Fibroblast of skin of right biceps (primary cell): Measurements from ENCODE around the gene CTXND2.
"Not testable (repeated sequence)": the region's sequence is repeated elsewhere in the genome, so short reads cannot be mapped to it uniquely, and the experiment has no call there.

Source experiments
- DNase-seq: peaks from one replicate; pipeline ENCODE4 v3.0.0-alpha.2; 2013

The CTXND2 gene

GRCh38 chr1:150893336-150893913 is 6.5 kb downstream of the CTXND2 start:
- no peak for DNase-seq

DNA sequence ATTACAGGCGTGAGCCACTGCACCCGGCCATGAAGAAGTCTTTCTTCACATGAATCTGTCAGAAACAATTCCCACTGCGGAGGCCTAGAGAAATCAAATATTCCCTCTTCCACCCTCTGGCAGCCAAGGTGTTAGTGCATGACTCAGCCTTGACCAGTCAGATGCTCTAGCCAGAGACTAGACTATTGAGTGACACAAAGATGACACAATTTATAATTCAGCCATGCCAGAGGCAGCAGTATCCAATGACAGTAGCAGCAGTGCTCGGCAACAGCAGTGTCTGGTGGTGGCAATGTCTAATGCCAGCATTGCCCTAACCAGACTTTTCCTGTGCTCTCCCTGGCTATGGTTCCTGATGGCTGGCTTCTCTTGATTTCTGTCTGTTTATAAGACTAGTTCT is 8.7 kb downstream of the CTXND2 start:
- peak; percentile 26 for DNase-seq

- DNase-seq, result not testable (repeated sequence)
Measured at GRCh38 chr1:150899795-150900194, 12.9 kb downstream of the CTXND2 start.

DNA sequence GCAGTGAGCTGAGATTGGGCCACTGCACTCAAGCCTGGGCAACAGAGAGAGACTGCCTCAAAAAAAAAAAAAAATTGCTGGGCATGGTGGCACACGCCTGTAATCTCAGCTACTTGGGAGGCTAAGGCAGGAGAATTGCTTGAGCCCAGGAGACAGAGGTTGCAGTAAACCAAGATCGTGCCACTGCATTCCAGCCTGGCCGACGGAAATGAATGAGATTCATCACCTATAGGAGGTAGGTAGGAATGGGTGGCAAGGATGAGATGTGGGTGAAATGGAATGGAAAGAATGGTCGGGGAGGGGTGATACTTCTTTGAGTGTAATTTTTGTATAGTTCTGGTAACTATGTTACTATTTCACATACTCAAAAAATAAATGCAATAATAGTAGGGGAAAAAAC is 15.4 kb downstream of the CTXND2 start:
- no peak for DNase-seq

- DNase-seq, result no peak
Measured at GRCh38 chr1:150902751-150903150, 15.8 kb downstream of the CTXND2 start.

DNA sequence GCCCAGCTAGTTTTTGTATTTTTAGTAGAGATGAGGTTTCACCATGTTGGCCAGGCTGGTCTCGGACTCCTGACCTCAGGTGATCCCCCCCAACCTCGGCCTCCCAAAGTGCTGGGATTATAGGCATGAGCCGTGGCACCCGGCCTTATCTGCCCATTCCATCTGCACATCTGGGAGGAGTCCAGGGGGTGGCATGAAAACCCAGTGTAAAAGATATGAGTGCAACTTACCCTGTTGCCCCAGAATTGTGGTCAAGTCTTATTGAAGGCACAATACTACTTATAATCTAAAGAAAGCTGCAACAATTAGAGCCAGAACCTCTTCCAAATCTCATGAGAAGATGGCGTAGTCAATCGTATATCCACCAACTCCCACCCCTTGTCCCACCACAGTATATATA is 18.4 kb downstream of the CTXND2 start:
- no peak for DNase-seq

GRCh38 chr1:150906329-150906728 is 19.4 kb downstream of the CTXND2 start:
- DNase-seq, result no peak

DNA sequence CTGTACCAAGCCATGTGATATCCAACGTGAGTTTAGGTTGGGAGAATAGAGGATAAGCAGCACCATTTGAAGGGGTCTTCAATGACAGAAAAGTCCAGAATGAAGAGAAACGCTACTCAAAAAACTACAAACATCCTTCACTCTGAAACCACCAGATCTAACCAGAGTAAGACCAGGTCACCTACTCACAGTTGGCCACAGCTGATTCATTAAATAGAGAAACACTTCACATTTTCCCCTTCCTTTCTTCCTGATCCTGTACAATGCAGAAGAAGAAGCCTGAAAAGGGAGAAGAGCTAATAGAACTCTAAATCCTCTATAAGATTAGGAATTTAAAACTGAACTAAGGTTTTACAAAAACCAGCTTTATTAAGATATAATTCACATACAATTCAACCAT is 19.9 kb downstream of the CTXND2 start:
- no peak for DNase-seq

DNA sequence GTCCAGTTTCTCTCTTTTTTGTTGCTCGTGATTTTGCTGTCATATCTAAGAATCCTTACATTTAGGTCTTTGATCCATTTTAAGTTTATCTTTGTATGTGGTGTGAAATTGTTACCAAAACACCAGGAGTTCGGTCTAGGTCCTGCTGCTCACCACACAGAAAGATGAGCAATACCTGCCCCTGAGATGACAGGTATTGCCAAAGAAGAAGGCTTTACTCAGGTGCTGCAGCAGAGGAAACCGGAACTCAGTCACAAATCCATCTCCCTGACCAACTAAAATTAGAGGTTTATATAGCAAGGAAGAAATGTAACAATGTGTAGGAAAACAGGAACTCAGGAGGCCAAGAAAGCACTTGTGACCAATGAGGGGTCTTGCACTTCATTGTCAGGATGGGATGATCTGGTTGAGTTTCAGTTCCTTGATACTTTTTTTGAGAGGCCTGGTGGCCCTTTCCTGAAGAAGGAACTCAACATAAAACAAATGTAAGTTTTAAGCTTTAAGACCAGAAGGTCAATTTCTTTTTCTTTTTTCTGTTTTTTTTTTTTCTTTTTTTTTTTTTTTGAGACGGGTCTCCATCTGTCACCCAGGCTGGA is 22.7 kb downstream of the CTXND2 start:
- DNase-seq, result no peak

- no peak for DNase-seq
Measured at GRCh38 chr1:150912623-150913022, 25.7 kb downstream of the CTXND2 start.

GRCh38 chr1:150917387-150917786 is 30.5 kb downstream of the CTXND2 start:
- DNase-seq, result no peak

DNA sequence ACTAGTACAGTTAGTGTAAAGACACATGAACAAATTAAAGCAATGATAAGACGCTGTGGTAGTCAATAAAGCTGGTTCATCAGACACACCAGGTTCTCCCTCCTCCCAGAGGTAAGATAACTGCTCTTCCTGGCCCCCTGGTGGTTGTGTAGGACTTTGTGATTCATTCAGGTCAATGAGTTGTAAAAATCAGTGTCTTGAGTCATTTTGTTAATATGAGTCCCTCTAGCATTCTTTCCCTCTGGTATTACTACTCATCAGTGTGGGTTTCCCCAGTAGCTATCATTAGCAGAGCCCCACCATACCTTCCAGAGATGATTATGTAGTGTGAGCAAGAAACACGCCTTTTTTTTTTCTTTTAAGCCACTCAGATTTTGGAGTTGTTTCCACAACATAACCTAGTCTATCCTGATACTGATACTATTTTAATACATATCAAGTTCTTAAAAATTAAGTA is 35.6 kb downstream of the CTXND2 start:
- peak; percentile 94 for DNase-seq

DNA sequence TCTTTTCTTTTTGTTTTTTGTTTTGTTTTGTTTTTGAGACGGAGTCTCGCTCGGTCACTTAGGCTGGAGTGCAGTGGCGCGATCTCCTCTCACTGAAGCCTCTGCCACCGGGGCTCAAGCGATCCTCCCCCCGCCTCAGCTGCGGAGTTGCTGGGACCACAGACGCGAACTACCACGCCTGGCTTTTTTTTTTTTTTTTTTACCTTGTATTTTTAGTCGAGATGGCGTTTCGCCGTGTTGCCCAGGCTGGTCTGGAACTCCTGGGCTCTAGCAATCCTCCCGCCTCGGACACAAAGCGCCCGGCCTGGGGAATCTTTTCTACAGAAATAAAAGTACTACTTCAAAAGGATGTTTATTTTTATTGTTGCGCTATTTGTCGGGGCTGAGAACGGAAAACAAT is 38.1 kb downstream of the CTXND2 start:
- DNase-seq, result no peak

GRCh38 chr1:150926097-150926741 is 39.3 kb downstream of the CTXND2 start, which contains the start of gene SETDB1:
Gene SETDB1, plus strand, starts transcription at chr1:150926363. Its CDS starts 1,352 bp downstream, at chr1:150927715.
- DNase-seq, result peak; percentile 97

- DNase-seq, result no peak
Measured at GRCh38 chr1:150927624-150928023, 40.7 kb downstream of the CTXND2 start.

DNA sequence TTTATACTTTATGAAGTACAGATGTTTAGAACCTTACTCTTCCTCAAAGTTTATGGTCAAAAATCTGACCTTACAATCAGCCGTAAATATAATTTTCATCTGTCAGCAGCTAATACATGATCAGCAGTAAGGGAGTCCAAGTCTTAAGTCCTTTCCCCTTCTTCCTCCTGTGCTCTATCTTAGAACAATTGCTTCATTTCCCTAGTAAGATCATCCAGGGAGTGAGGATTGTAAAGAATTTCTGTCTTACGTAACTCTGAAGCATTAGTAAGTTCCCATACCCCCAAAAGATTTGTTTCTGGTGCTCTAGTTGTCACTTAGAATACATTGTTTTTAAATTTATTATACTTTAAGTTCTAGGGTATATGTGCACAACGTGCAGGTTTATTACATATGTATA is 41.4 kb downstream of the CTXND2 start:
- DNase-seq, result peak; percentile 10

- DNase-seq, result not testable (repeated sequence)
Measured at GRCh38 chr1:150928775-150929174, 41.8 kb downstream of the CTXND2 start.

DNA sequence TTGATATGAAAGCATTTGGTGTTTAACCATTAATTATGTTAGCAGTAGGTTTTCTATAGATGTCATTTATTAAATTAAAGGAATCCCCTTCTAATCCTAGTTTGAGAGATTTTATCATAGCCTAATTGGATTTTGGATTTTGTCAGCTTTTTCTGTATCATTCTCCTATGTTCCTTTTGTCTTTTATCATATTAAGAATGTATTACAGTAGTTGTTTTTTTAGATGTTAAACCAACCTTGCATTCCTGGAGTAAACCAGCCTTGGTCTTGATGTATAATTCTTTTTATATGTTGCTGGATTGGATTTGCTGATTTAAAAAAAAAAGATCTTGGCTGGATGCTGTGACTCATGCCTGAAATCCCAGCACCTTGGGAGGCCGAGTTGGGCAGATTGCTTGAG is 44.8 kb downstream of the CTXND2 start:
- DNase-seq, result peak; percentile 28

DNA sequence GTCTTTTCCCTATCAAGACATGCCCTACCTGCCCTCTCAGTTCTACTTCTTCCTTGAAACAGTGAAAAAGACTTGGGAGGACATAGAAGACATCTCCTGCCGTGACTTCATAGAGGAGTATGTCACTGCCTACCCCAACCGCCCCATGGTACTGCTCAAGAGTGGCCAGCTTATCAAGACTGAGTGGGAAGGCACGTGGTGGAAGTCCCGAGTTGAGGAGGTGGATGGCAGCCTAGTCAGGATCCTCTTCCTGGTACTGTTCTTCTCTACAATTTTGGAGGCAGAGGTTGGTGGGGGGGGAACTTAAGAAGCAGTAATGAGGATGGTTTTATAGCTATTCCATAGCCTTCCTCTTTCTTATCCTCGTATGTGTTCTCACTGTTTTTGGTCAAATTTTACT is 57.9 kb downstream of the CTXND2 start:
- no peak for DNase-seq

GRCh38 chr1:150954708-150955107 is 67.8 kb downstream of the CTXND2 start:
- DNase-seq, result no peak

- no peak for DNase-seq
Measured at GRCh38 chr1:150955280-150955679, 68.3 kb downstream of the CTXND2 start.

DNA sequence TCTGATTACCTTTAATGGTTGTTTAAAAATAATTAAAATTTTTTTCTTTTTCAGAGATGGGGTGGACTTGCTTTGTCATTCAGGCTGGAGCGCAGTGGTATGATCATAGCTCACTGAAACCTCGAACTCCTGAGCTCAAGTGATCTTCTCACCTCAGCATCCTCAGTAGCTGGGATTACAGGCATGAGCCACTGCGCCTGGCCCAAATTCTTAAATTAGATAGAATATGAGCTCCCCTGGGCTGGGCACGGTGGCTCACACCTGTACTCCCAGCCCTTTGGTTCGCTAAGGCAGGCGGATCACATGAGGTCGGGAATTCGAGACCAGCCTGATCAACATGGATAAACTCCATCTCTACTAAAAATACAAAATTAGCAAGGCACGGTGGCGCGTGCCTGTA is 70.7 kb downstream of the CTXND2 start:
- no peak for DNase-seq

- DNase-seq, result no peak
Measured at GRCh38 chr1:150960646-150961045, 73.7 kb downstream of the CTXND2 start.

DNA sequence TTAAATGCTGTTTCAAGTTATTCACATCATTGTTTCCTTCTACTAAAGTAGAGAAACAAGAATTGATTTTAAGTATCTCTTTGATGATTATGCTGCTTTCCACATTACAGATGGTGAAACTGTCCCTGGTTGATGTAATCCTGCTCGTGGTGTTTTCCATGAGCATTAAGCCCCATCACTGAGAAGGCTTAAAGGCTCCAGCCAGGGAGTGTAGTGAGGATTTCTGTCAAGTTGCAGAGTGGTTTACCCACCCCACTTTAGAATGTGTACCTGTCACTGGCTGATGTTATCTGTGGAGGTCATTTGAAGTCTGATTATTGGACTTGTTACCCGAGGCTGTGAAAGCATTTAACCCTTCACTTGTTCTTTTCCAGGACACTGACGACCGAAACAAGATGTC is 74.8 kb downstream of the CTXND2 start:
- no peak for DNase-seq
